PC-9 (cell line): Measurements from ENCODE around the gene RENBP. TPM values are rescaled to one million over a fixed set of nuclear protein-coding genes. Genes with fewer than 3 reads are reported as not detected.

Experiments used
- BruUV-seq: library from RNA; stranded (reverse); fragments of 400-500 nt; replicated peaks from 2 replicates; lab custom pipeline; 2021; lab: Mats Ljungman, UMichigan
- CTCF ChIA-PET: fragments of 300-600 bp; sonication (Branson Sonifier 250); formaldehyde crosslinking; loops from one replicate; lab custom pipeline; 2022; ENCODE audit warnings: antibody characterized with exemption; lab: Charles Lee
- POLR2A ChIA-PET: fragments of 300-600 bp; sonication (Branson Sonifier 250); formaldehyde crosslinking; loops from one replicate; lab custom pipeline; 2022; ENCODE audit warnings: antibody characterized with exemption; ENCODE audit not compliant: unreplicated experiment; lab: Charles Lee
- DNase-seq, 2 experiments: peaks; one replicate each; pipeline versions ENCODE4 v3.0.0 to v3.0.0-alpha.2; 2015 to 2022; ENCODE audit warnings: mixed read lengths in 1 of 2
- H2AFZ ChIP-seq: fragments of 200-600 bp; sonication (generic); 2 replicates; pipeline ENCODE4 v1.8.1; 2017; ENCODE audit warnings: antibody characterized with exemption
- H3F3A ChIP-seq: fragments of 200-600 bp; sonication (generic); 2 replicates; pipeline ENCODE4 v1.8.1; 2017; ENCODE audit warnings: antibody characterized with exemption, mild to moderate bottlenecking, low read depth; ENCODE audit not compliant: insufficient read depth
- H3K27ac ChIP-seq: fragments of 200-600 bp; sonication (generic); 2 replicates; pipeline ENCODE4 v1.6.1; 2016; ENCODE audit warnings: mixed run types
- H3K27me3 ChIP-seq: fragments of 200-600 bp; sonication (generic); 2 replicates; pipeline ENCODE4 v1.6.1; 2016; ENCODE audit warnings: low read depth, mixed run types; ENCODE audit not compliant: insufficient read depth
- H3K36me3 ChIP-seq: fragments of 200-600 bp; sonication (generic); 2 replicates; pipeline ENCODE4 v1.6.1; 2016; ENCODE audit warnings: low read depth, mixed run types
- H3K4me1 ChIP-seq: fragments of 200-600 bp; sonication (generic); replicated peaks from 2 replicates; pipeline ENCODE4 v1.6.1; 2016; ENCODE audit warnings: mixed run types; ENCODE audit not compliant: insufficient read depth
- H3K4me2 ChIP-seq: fragments of 200-600 bp; sonication (generic); 2 replicates; pipeline ENCODE4 v1.6.1; 2017; ENCODE audit warnings: mixed run types
- H3K4me3 ChIP-seq: fragments of 200-600 bp; sonication (generic); 2 replicates; pipeline ENCODE4 v1.6.1; 2016; ENCODE audit warnings: mixed run types
- H3K79me2 ChIP-seq: fragments of 200-600 bp; sonication (generic); 2 replicates; pipeline ENCODE4 v1.6.1; 2017; ENCODE audit warnings: low read depth, mixed run types
- H3K9me2 ChIP-seq: fragments of 200-600 bp; sonication (generic); 2 replicates; pipeline ENCODE4 v1.8.1; 2017; ENCODE audit warnings: mild to moderate bottlenecking; ENCODE audit not compliant: insufficient read depth
- H3K9me3 ChIP-seq: fragments of 200-600 bp; sonication (generic); 2 replicates; pipeline ENCODE4 v1.8.1; 2016; ENCODE audit warnings: low read depth; ENCODE audit not compliant: insufficient read depth
- H4K20me1 ChIP-seq: fragments of 200-600 bp; sonication (generic); 2 replicates; pipeline ENCODE4 v1.8.1; 2017; ENCODE audit not compliant: insufficient read depth
- EZH2 ChIP-seq: fragments of 200-600 bp; sonication (generic); IDR thresholded peaks from 2 replicates; pipeline ENCODE4 v1.8.0; 2017; ENCODE audit warnings: antibody characterized with exemption, low read depth
- intact Hi-C: fragments of 100-400 bp; cut with micrococcal nuclease; formaldehyde crosslinking; loops from one replicate; pipeline ENCODE4 v1.10.0; 2022; ENCODE audit not compliant: unreplicated experiment
- total RNA-seq: library from RNA; stranded (reverse); gene quantifications from 2 replicates; pipeline ENCODE4 v1.2.3, GENCODE V29; 2021
- TF ChIP-seq, protein P1 (sequence below): fragments of 200-600 bp; sonication (generic); conservative IDR thresholded peaks from 2 replicates; pipeline ENCODE4 v1.6.1; 2017; ENCODE audit warnings: mixed run types, antibody characterized with exemption, mild to moderate bottlenecking, moderate library complexity

The RENBP gene
- total RNA-seq, 1 experiment from 2014 or later, result 6.8 TPM

GRCh38 chrX:153910446-153910845 lies 34.0 kb downstream of the RENBP start:
- H3K4me2 ChIP-seq, result no peak overlapping the region
- BruUV-seq, result no TSS peak
- H3F3A ChIP-seq, result no peaks in the 10 kb centered on the region
- no peaks in the 10 kb centered on the region for H3K9me3 ChIP-seq
- H4K20me1 ChIP-seq, result no peaks in the 10 kb centered on the region
- intact Hi-C loops, result no loop called here
- DNase-seq, result no peak
- no peaks in the 10 kb centered on the region for H3K4me1 ChIP-seq
- POLR2A ChIA-PET, result interaction anchor here (0.7 kb wide), 2 partner anchors 85 to 116 kb away, joined by 3 read pairs; partner anchors contain the start of gene SSR4
- no peaks in the 10 kb centered on the region for H3K9me2 ChIP-seq
- no peaks in the 10 kb centered on the region for H3K27me3 ChIP-seq
- CTCF ChIA-PET, result interaction anchor here (0.6 to 0.7 kb wide), 3 partner anchors 16 to 56 kb away, joined by 7 to 19 read pairs (median 9); no protein-coding TSS in a partner anchor
- H3K4me3 ChIP-seq, result no peak overlapping the region
- TF ChIP-seq EZH2, result no peak
- TF ChIP-seq, protein P1, sequence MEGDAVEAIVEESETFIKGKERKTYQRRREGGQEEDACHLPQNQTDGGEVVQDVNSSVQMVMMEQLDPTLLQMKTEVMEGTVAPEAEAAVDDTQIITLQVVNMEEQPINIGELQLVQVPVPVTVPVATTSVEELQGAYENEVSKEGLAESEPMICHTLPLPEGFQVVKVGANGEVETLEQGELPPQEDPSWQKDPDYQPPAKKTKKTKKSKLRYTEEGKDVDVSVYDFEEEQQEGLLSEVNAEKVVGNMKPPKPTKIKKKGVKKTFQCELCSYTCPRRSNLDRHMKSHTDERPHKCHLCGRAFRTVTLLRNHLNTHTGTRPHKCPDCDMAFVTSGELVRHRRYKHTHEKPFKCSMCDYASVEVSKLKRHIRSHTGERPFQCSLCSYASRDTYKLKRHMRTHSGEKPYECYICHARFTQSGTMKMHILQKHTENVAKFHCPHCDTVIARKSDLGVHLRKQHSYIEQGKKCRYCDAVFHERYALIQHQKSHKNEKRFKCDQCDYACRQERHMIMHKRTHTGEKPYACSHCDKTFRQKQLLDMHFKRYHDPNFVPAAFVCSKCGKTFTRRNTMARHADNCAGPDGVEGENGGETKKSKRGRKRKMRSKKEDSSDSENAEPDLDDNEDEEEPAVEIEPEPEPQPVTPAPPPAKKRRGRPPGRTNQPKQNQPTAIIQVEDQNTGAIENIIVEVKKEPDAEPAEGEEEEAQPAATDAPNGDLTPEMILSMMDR, result no peak
- H3K79me2 ChIP-seq, result no peaks in the 10 kb centered on the region
- no peak overlapping the region for H2AFZ ChIP-seq
- no peaks in the 10 kb centered on the region for H3K36me3 ChIP-seq
- H3K27ac ChIP-seq, result no peak overlapping the region

- no peaks in the 10 kb centered on the region for H3K9me3 ChIP-seq
- H3K4me1 ChIP-seq, result no peaks in the 10 kb centered on the region
- ChIA-PET CTCF (no interaction called here), POLR2A (no interaction called here)
- H3K27ac ChIP-seq, result no peak overlapping the region
- DNase-seq, result no peak
- no peaks in the 10 kb centered on the region for H3K9me2 ChIP-seq
- no peaks in the 10 kb centered on the region for H3K27me3 ChIP-seq
- no peak overlapping the region for H3K4me2 ChIP-seq
- no peaks in the 10 kb centered on the region for H4K20me1 ChIP-seq
- BruUV-seq, result no TSS peak
- H2AFZ ChIP-seq, result no peak overlapping the region
- TF ChIP-seq, protein P1, result no peak
- TF ChIP-seq EZH2, result no peak
- no peaks in the 10 kb centered on the region for H3F3A ChIP-seq
- intact Hi-C loops, result no loop called here
- no peaks in the 10 kb centered on the region for H3K79me2 ChIP-seq
- H3K4me3 ChIP-seq, result no peak overlapping the region
- no peaks in the 10 kb centered on the region for H3K36me3 ChIP-seq
Observed at GRCh38 chrX:153909980-153910360, 34.5 kb downstream of the RENBP start.

GRCh38 chrX:153909024-153909979 lies 35.1 kb downstream of the RENBP start:
- Histone ChIP-seq H3F3A (no peaks in the 10 kb centered on the region), H3K36me3 (no peaks in the 10 kb centered on the region), H3K4me1 (no peaks in the 10 kb centered on the region), H2AFZ (no peak overlapping the region), H3K79me2 (no peaks in the 10 kb centered on the region), H4K20me1 (no peaks in the 10 kb centered on the region), H3K27me3 (no peaks in the 10 kb centered on the region), H3K4me2 (no peak overlapping the region), H3K27ac (no peak overlapping the region), H3K4me3 (no peak overlapping the region), H3K9me3 (no peaks in the 10 kb centered on the region), H3K9me2 (no peaks in the 10 kb centered on the region)
- BruUV-seq, result no TSS peak
- DNase-seq, result no peak
- TF ChIP-seq EZH2, result no peak
- TF ChIP-seq, protein P1, result no peak
- POLR2A ChIA-PET, result no interaction called here
- intact Hi-C loops, result no loop called here
- CTCF ChIA-PET, result no interaction called here
